Measurements from ENCODE around the gene LAMB3. TPM values are rescaled to one million over a fixed set of nuclear protein-coding genes. Genes with fewer than 3 reads are reported as not detected.
A peak's percentile ranks its signal among the peaks of the same experiment; 100 is the strongest.

Gene LAMB3
- total and polyA plus RNA-seq, 3 donors from 2014 or later: 1.6 to 2.0 (median 1.7) TPM

GRCh38 chr1:209629621-209630382, 22.4 kb downstream of the LAMB3 start:
- H3K27me3 ChIP-seq: no peaks in the 10 kb centered on the region
- WGBS, 2 donors: 96 to 99% methylated on average over 10 to 11 of the region's 11 CpGs
- intact Hi-C loops (cut with DNase I; ENCODE audit: low total_unique reads): no loop called here
- no peaks in the 10 kb centered on the region for H3K9me3 ChIP-seq
- no peak overlapping the region for H3K4me3 ChIP-seq
- H3K36me3 ChIP-seq (ENCODE audit: low read depth, missing control alignments): no peaks in the 10 kb centered on the region
- TF ChIP-seq CTCF (IDR thresholded peaks at IDR 0.05): no peak
- TF ChIP-seq POLR2A (IDR thresholded peaks at IDR 0.05): no peak
- no peaks in the 10 kb centered on the region for H3K4me1 ChIP-seq
- H3K27ac ChIP-seq: no peak overlapping the region
- no peak for DNase-seq

GRCh38 chr1:209628618-209629299, 23.5 kb downstream of the LAMB3 start:
- intact Hi-C loops (cut with DNase I; ENCODE audit: low total_unique reads): no loop called here
- TF ChIP-seq POLR2A (IDR thresholded peaks at IDR 0.05): no peak
- no peak for TF ChIP-seq CTCF (IDR thresholded peaks at IDR 0.05)
- no peaks in the 10 kb centered on the region for H3K4me1 ChIP-seq
- 87 to 96% methylated on average over 7 of the region's 7 CpGs for WGBS, 2 donors
- H3K36me3 ChIP-seq (ENCODE audit: low read depth, missing control alignments): no peaks in the 10 kb centered on the region
- no peaks in the 10 kb centered on the region for H3K9me3 ChIP-seq
- no peak overlapping the region for H3K4me3 ChIP-seq
- H3K27me3 ChIP-seq: no peaks in the 10 kb centered on the region
- no peak overlapping the region for H3K27ac ChIP-seq
- no peak for DNase-seq

GRCh38 chr1:209627732-209628196, 24.5 kb downstream of the LAMB3 start:
- DNase-seq: peak; percentile 86
- Histone ChIP-seq H3K36me3 (ENCODE audit: low read depth, missing control alignments) (no peaks in the 10 kb centered on the region), H3K27me3 (no peaks in the 10 kb centered on the region), H3K27ac (no peak overlapping the region), H3K4me3 (no peak overlapping the region), H3K9me3 (no peaks in the 10 kb centered on the region), H3K4me1 (no peaks in the 10 kb centered on the region)
- TF ChIP-seq POLR2A (IDR thresholded peaks at IDR 0.05): no peak
- TF ChIP-seq CTCF (IDR thresholded peaks at IDR 0.05): peak; percentile 91 to 97 (median 93)
- WGBS, 2 donors: 46 to 47% methylated on average over 4 to 16 of the region's 16 CpGs
- intact Hi-C loops (cut with DNase I; ENCODE audit: low total_unique reads): no loop called here

GRCh38 chr1:209627027-209627731, 25.0 kb downstream of the LAMB3 start:
- Histone ChIP-seq H3K9me3 (no peaks in the 10 kb centered on the region), H3K27ac (no peak overlapping the region), H3K4me3 (no peak overlapping the region), H3K4me1 (peaks cover 2% of the 10 kb centered on the region), H3K36me3 (ENCODE audit: low read depth, missing control alignments) (no peaks in the 10 kb centered on the region), H3K27me3 (no peaks in the 10 kb centered on the region)
- intact Hi-C loops (cut with DNase I; ENCODE audit: low total_unique reads): no loop called here
- DNase-seq: no peak
- 59 to 78% methylated on average over 4 to 15 of the region's 16 CpGs for WGBS, 2 donors
- TF ChIP-seq CTCF (IDR thresholded peaks at IDR 0.05): no peak
- TF ChIP-seq POLR2A (IDR thresholded peaks at IDR 0.05): no peak

All from testis (tissue), 3 donors.